Measurements from ENCODE around the gene ITGB3BP. TPM values are rescaled to one million over a fixed set of nuclear protein-coding genes. Genes with fewer than 3 reads are reported as not detected.

Gene ITGB3BP
- polyA plus RNA-seq, 1 experiment = 5.5 TPM

DNA sequence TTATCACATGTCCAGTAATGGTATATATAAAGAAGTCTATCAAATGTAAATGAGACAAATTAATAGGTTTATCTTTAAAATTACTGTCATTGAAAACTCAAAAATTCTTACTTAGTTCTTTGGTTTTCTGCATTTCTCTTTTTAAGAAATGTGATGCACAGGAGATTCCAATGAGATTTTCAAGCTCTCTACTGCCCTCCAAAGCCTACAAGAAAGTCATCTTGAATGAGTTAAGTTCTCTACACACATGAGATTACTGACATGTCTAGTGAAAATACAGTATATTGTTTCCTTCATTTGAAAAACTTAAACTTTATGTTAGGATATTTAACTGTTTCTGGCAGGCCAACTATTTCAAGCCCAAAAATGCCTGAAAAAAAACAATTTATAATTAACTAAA, 68.8 kb downstream of the ITGB3BP start:
- Histone ChIP-seq H3K4me3 (ENCODE audit: low read depth, low read length) (no peak overlapping the region), H3K36me3 (ENCODE audit: control insufficient read depth, insufficient read depth, low read length) (no peaks in the 10 kb centered on the region), H3K27me3 (ENCODE audit: control insufficient read depth, insufficient read depth, low read length) (no peaks in the 10 kb centered on the region)
- TF ChIP-seq, protein P1, sequence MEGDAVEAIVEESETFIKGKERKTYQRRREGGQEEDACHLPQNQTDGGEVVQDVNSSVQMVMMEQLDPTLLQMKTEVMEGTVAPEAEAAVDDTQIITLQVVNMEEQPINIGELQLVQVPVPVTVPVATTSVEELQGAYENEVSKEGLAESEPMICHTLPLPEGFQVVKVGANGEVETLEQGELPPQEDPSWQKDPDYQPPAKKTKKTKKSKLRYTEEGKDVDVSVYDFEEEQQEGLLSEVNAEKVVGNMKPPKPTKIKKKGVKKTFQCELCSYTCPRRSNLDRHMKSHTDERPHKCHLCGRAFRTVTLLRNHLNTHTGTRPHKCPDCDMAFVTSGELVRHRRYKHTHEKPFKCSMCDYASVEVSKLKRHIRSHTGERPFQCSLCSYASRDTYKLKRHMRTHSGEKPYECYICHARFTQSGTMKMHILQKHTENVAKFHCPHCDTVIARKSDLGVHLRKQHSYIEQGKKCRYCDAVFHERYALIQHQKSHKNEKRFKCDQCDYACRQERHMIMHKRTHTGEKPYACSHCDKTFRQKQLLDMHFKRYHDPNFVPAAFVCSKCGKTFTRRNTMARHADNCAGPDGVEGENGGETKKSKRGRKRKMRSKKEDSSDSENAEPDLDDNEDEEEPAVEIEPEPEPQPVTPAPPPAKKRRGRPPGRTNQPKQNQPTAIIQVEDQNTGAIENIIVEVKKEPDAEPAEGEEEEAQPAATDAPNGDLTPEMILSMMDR (IDR thresholded peaks at IDR 0.05; ENCODE audit: insufficient read depth, low read depth, low read length) = peak; percentile 39
- CTCF ChIA-PET = no interaction called here
- no peak for DNase-seq (ENCODE audit: low read depth)
- POLR2A ChIA-PET = no interaction called here

DNA sequence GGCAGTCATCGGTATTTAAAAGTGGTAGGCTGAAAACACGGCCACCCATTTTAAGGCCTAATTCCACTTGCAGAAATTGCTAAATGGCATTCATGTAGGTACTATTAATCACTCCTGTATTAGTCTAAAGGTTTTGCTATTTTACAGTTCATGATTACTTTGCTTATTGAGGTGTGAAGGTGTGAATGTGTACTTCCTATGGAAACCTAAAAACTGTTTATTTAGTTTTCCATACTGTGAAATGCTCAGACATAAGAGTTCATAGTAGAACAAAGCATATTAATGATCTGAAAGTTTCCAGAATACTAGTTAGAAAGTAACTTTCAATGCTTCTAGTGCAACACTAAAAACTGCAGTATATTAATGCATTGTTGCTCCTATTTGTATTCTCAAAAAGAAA, 69.8 kb downstream of the ITGB3BP start:
- H3K36me3 ChIP-seq (ENCODE audit: control insufficient read depth, insufficient read depth, low read length) = no peaks in the 10 kb centered on the region
- POLR2A ChIA-PET = no interaction called here
- CTCF ChIA-PET = no interaction called here
- no peak overlapping the region for H3K4me3 ChIP-seq (ENCODE audit: low read depth, low read length)
- no peak for DNase-seq (ENCODE audit: low read depth)
- TF ChIP-seq, protein P1 (IDR thresholded peaks at IDR 0.05; ENCODE audit: insufficient read depth, low read depth, low read length) = no peak
- no peaks in the 10 kb centered on the region for H3K27me3 ChIP-seq (ENCODE audit: control insufficient read depth, insufficient read depth, low read length)

DNA sequence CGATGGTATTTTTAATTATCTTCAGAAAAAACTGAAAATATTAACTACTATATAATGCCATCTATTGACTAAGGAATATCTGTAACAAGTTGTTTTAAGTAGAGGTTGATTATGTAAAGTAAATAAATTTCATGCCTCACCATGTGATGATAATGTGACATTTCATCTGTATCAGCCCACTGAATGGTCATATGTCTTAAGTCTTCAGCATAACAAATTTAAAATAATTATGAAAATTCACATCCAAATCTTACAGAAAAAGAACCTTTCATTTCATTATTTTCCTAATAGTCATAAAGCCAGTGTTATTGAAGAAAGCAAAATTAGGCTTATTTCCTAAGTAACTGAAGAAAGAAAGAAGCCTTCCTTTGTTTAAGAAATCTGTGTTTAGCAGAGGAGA, 72.6 kb downstream of the ITGB3BP start:
- TF ChIP-seq, protein P1 (IDR thresholded peaks at IDR 0.05; ENCODE audit: insufficient read depth, low read depth, low read length) = no peak
- ChIA-PET CTCF (interaction anchor here (1.0 kb wide), 1 partner anchor 9 kb away, joined by 3 read pairs; no protein-coding TSS in a partner anchor), POLR2A (no interaction called here)
- H3K36me3 ChIP-seq (ENCODE audit: control insufficient read depth, insufficient read depth, low read length) = no peaks in the 10 kb centered on the region
- H3K27me3 ChIP-seq (ENCODE audit: control insufficient read depth, insufficient read depth, low read length) = no peaks in the 10 kb centered on the region
- no peak for DNase-seq (ENCODE audit: low read depth)
- no peak overlapping the region for H3K4me3 ChIP-seq (ENCODE audit: low read depth, low read length)

DNA sequence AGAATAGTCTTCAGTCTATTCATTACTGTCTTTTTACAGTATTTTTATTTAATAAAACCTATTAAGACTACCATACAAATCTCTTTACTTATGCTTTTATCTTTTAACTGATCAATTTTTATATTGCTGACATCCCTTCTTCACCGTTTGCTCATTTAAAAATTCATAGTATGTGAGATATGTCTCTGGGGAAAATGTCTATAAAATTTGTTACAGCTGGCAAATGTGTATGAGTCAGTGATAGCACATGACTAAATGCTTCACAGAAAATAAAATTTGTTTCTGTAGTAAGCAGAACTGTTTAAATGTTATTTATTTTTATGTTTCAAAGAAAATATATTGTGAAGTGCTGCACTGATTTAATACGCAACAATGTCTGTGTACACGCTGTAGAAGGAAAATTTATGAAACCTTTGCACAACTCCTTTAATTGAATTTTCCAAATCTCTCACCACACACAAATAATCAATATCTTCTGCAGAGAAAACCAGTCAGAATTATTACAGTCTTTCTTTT, 74.2 kb downstream of the ITGB3BP start:
- Histone ChIP-seq H3K27me3 (ENCODE audit: control insufficient read depth, insufficient read depth, low read length) (no peaks in the 10 kb centered on the region), H3K36me3 (ENCODE audit: control insufficient read depth, insufficient read depth, low read length) (no peaks in the 10 kb centered on the region), H3K4me3 (ENCODE audit: low read depth, low read length) (no peak overlapping the region)
- ChIA-PET POLR2A (no interaction called here), CTCF (no interaction called here)
- DNase-seq (ENCODE audit: low read depth) = peak; percentile 15
- TF ChIP-seq, protein P1 (IDR thresholded peaks at IDR 0.05; ENCODE audit: insufficient read depth, low read depth, low read length) = no peak

DNA sequence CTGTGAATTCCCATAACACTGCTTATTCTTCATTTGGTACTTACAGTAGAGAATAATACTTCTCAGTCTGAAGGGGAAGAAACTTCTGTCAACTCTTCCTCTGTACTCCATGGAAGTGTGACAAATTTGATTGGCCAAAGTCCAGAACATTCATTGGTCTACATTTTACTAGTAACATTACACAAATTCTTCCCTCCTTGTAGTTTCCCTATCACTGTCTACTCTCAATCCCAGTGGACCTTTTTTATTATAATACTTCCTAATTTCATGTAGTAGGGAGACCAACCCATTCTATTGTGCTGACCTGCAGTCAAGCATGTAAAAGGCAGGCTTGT, 80.9 kb downstream of the ITGB3BP start:
- Histone ChIP-seq H3K4me3 (ENCODE audit: low read depth, low read length) (no peak overlapping the region), H3K27me3 (ENCODE audit: control insufficient read depth, insufficient read depth, low read length) (no peaks in the 10 kb centered on the region), H3K36me3 (ENCODE audit: control insufficient read depth, insufficient read depth, low read length) (no peaks in the 10 kb centered on the region)
- DNase-seq (ENCODE audit: low read depth) = no peak
- CTCF ChIA-PET = interaction anchor here (0.6 to 1.9 kb wide), 7 partner anchors 8 to 605 kb away, joined by 3 to 5 read pairs (median 3); no protein-coding TSS in a partner anchor
- POLR2A ChIA-PET = no interaction called here
- TF ChIP-seq, protein P1 (IDR thresholded peaks at IDR 0.05; ENCODE audit: insufficient read depth, low read depth, low read length) = no peak

All from BJ (cell line).